Measurements from ENCODE around the gene PNPLA1.

PNPLA1 gene, protein sequence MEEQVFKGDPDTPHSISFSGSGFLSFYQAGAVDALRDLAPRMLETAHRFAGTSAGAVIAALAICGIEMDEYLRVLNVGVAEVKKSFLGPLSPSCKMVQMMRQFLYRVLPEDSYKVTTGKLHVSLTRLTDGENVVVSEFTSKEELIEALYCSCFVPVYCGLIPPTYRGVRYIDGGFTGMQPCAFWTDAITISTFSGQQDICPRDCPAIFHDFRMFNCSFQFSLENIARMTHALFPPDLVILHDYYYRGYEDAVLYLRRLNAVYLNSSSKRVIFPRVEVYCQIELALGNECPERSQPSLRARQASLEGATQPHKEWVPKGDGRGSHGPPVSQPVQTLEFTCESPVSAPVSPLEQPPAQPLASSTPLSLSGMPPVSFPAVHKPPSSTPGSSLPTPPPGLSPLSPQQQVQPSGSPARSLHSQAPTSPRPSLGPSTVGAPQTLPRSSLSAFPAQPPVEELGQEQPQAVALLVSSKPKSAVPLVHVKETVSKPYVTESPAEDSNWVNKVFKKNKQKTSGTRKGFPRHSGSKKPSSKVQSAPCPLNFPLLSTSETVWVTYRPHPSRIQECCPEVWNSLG

GRCh38 chr6:36269834-36270705 is at the start of gene PNPLA1:
Gene PNPLA1, plus strand, starts transcription at chr6:36270060. Its CDS starts 400 bp downstream, at chr6:36270460.
- DNase-seq (ENCODE audit: low read depth in 4 of 4, low spot score in 1 of 4) = no peak

DNA sequence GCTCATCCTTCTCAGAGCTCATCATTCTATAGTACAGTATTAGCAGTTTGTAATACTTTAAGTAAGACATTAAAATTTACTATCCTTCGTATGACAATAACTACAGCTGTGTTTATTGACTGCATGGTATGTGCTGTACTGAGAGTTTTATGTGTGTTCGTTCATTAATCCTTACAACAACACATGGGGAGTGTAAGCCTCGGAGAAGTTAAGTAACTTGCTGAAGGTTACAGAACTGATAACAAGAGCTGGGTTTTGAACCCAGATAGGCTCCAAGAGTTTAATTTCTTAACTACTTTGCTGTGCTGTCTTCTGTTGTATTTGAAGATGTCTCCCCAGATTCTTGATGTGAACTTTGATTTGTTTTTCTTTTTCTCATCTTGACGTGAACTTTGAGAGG is 49.6 kb upstream of the PNPLA1 start:
- DNase-seq (ENCODE audit: low read depth in 4 of 4, low spot score in 1 of 4) = no peak

GRCh38 chr6:36221674-36222073 is 48.2 kb upstream of the PNPLA1 start:
- DNase-seq (ENCODE audit: low read depth in 4 of 4, low spot score in 1 of 4) = no peak

GRCh38 chr6:36222924-36223323 is 46.9 kb upstream of the PNPLA1 start:
- no peak for DNase-seq (ENCODE audit: low read depth in 4 of 4, low spot score in 1 of 4)

DNA sequence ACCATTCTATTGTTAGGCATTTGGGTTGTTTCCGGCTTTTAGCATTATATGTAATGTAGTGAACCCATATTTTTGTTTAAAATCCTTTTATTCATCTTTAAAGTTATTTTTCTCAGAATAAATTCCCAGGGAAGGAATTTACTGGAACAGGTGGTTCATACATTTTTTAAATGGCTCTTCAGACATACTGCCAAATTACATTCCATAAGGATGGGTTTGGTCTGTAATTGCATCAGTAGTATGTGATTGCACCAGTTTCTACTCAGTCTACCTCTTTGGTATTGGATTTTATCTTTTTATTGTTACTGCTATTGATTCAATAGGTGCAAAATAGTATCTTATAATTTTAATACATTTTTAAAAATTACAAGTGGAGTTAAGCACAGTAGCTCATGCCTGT is 46.2 kb upstream of the PNPLA1 start:
- no peak for DNase-seq (ENCODE audit: low read depth in 4 of 4, low spot score in 1 of 4)

DNA sequence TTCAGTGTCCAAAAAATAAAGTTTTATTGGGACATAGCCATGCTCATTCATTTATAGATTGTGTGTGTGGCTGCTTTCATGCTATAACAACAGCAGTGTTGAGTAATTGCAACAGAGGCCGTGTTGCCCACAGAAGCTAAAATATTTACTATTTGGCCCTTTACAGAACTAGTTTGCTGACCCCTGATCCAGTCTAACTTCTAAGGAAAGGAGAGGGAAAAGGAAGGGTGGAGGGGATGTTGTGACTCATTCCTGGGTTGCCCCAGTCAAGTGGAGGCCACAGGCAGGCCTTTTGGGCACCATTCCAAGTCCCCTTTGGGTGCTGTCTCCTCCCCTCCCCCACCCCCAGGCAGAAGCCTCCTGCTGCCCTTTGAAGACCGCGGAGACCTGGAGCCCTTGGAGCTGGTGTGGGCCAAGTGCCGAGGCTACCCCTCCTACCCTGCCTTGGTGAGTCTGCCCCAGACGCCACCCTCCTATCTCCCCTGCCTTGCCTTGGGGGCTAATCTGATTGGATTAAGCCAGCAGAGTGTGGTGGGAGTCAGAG is 44.9 kb upstream of the PNPLA1 start:
- DNase-seq (ENCODE audit: low read depth in 4 of 4, low spot score in 1 of 4) = no peak

- DNase-seq (ENCODE audit: low read depth in 4 of 4, low spot score in 1 of 4) = no peak
Measured at GRCh38 chr6:36226438-36227047, 43.3 kb upstream of the PNPLA1 start.

DNA sequence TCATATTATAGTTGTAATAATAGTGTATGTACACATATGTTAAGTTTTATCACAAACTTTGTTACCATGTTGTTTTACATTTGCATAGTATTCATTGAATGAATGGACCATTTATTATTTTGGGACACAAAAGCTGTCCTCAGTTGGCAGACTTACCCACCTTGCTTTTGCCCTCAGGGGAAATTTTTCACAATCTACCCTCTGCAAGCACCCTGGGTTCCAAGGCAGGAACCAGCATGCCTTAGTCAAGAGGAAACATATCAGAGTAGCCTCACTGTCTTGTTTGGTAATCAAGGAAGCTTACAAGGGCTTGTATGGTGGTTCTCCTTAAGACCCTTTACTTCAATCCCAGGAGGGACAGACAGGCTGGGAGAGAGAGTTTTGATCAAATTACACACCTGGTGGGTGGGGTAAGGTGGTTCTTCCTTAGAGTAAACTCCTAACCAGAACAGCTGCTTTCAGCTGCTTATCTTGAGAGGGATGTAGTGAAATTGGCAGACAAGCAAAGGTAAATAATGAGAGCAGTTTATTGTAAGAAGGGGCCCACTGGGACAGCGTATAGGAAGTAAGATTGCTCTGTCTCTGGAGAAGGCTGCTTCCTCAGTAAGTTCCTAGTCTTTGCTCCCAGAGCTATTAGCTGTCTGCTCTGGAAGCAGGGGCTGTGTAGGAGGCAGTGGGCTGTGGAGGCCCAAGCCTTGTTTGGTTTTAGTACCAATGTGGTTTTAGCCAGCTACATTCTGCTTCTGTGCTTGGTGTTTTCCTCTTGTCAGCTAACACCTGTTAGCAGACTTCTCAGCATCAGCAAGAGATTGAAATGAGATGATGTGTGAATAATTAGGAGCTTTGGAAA is 42.3 kb upstream of the PNPLA1 start:
- no peak for DNase-seq (ENCODE audit: low read depth in 4 of 4, low spot score in 1 of 4)

GRCh38 chr6:36229223-36229622 is 40.6 kb upstream of the PNPLA1 start:
- DNase-seq (ENCODE audit: low read depth in 4 of 4, low spot score in 1 of 4) = no peak

DNA sequence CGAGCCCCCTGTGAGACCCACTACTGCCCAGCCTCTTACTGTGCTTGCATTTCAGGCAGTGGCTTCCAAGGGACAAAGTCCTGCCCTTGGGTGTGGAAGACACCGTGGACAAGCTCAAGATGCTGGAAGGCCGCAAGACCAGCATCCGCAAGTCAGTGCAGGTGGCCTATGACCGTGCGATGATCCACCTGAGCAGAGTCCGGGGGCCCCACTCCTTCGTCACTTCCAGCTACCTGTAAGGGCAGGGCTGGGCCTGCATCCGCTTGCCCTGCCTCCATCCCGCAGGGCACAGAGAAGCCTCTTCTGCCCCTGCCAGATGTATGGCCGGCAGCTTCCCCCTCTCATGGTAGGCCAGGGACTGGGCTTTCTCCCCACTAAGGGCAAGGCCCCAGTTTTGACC is 39.5 kb upstream of the PNPLA1 start:
- DNase-seq (ENCODE audit: low read depth in 4 of 4, low spot score in 1 of 4) = no peak

GRCh38 chr6:36232172-36232571 is 37.7 kb upstream of the PNPLA1 start:
- no peak for DNase-seq (ENCODE audit: low read depth in 4 of 4, low spot score in 1 of 4)

DNA sequence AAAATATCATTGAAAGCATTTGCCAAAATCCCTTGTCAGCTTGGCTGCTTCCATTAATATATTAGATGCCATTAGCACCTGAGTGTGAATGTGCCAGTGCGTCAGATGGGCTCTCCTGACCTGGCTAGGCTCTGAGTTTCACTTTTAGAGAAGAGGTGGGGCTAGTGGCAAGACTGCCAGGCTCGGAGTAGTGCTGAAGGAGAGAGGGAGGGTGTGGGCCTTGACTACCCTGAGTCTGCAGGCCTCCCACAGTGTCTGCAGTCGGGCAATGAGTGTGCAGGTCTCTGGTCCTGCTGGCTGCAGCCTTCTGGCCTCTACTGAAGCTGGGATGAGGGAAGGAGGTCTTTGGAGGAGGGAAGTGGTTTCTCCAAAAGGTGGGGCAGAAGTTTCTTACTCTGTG is 34.6 kb upstream of the PNPLA1 start:
- DNase-seq (ENCODE audit: low read depth in 4 of 4, low spot score in 1 of 4) = no peak

GRCh38 chr6:36235862-36236261 is 34.0 kb upstream of the PNPLA1 start:
- DNase-seq (ENCODE audit: low read depth in 4 of 4, low spot score in 1 of 4) = no peak

GRCh38 chr6:36239774-36240173 is 30.1 kb upstream of the PNPLA1 start:
- DNase-seq (ENCODE audit: low read depth in 4 of 4, low spot score in 1 of 4) = no peak

DNA sequence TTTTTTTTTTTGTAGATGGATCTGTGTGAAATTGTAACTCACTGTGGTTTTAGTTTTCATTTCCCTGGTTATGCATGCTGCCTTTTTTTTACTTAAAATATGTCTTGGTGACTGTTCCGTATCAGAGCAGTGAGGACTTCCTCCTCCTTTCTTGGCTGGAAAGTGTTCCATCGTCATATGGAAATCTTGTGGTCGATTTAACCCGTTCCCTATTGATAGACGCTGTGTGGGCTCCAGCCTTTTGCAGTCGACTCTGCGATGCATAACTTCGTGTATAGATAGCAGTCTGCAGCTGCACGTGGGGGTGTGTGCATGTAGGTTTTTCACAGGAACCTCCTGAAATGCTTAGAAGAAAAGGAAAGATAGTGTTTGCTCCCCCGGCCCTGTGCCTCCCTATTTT is 28.1 kb upstream of the PNPLA1 start:
- DNase-seq (ENCODE audit: low read depth in 4 of 4, low spot score in 1 of 4) = no peak

GRCh38 chr6:36242161-36242560 is 27.7 kb upstream of the PNPLA1 start:
- no peak for DNase-seq (ENCODE audit: low read depth in 4 of 4, low spot score in 1 of 4)

DNA sequence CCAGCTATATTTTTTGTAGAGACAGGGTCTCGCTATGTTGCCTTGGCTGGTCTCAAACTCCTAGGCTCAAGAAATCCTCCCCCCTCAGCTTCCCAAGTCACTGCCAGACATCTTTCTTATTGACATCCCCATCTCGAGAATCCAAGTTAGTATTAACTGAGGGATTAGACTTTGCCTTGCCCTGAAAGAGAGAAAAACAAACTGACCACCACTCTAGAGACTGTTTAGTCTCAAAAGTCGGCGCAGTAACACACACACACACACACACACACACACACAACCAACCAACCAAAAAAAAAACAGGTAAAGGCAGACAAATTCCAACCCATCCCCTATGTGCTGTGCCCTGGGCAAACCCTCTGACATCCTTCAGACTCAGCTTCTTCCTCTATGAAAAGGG is 27.2 kb upstream of the PNPLA1 start:
- DNase-seq (ENCODE audit: low read depth in 4 of 4, low spot score in 1 of 4) = no peak

DNA sequence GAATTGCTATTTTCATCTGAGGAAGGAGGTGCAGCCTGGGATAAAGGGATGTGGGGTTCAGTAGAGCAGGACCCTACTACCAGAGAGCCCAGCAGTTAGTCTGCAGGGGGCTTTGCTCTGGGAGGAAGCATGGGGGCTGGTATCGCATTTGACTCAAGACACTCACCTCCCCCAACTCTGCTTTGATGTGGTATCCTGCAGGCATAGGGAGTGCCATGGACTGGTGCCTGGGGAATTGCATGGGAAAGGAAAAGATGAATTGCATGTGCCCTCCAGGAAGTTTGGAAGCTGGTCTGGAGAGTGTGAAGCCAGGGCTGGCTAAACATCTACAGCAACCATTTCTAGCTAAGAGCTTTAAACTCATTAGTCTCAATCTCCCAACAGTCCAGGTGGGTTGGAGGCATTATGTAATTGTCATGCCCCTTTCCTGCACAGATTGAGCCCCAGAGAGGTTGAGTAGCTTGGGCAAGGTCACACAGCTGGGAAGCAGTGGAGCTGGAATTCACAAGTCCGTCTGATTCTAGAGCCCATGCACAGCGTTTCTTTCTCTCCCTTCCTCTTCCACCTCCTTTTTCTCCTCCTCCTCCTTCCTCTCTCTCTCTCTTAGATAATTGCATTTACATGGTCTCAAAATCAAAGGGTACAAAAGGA is 26.2 kb upstream of the PNPLA1 start:
- DNase-seq (ENCODE audit: low read depth in 4 of 4, low spot score in 1 of 4) = no peak

DNA sequence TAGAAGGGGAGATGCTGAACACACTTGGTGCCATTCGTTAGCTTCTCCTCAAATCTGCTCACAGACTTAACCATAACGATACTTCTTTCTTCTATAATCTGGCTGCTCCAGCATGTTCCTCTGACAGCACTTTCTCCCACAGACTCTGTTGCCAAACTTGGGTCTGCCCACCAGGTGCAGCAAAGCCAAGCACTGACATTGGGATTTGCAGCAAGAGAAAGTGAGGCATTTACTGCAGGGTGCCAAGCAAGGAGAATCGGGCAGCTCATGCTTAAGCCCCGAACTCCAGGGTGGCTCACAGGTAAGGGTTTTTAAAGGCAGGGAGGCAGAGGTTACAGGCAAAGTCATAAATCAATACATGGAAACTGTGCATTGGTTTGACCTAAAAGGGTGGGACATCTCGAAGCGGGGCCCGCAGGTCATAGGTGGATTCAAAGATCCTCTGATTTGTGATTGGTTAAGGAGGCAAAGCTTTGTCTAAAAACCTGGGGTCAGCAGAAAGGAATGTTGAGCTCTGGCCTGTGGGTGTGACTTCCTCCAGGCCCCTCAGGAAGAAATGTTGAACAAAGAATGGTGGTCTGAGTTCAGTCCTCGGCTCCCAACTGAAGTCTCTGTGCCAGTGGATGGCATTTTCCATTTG is 25.1 kb upstream of the PNPLA1 start:
- no peak for DNase-seq (ENCODE audit: low read depth in 4 of 4, low spot score in 1 of 4)
